NK-92 (cell line): ENCODE measurements around the gene SLIT3.

Experiments
- DNase-seq: peaks from one replicate; lab custom pipeline; 2025; ENCODE audit not compliant: unreplicated experiment; lab: John Stamatoyannopoulos, UW

Gene SLIT3

GRCh38 chr5:169299663-169300467 lies 1.1 kb downstream of the SLIT3 start:
- DNase-seq = no peak

GRCh38 chr5:169299191-169299662 lies 1.7 kb downstream of the SLIT3 start:
- no peak for DNase-seq

GRCh38 chr5:169298193-169298592 lies 2.7 kb downstream of the SLIT3 start:
- no peak for DNase-seq

- no peak for DNase-seq
Observed at GRCh38 chr5:169296419-169297143, 4.4 kb downstream of the SLIT3 start.

DNA sequence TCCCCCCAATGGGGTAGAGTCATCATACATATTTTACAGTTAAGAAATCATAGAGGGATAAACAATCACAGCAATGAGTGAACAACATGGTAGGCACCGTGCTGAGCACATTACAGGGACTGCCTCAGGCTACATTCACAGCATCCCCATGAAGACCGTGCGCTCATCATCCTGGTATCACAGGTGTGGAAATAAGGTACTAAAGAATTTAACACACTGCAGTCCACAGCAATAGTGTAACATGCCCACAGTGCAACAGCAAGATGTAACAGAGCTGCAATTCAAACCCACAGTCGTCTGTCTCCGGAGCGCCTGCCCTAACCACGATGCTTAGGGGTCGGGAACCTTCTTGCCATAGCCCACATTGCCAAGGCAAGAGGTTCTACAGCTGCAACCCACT lies 5.6 kb downstream of the SLIT3 start:
- no peak for DNase-seq

DNA sequence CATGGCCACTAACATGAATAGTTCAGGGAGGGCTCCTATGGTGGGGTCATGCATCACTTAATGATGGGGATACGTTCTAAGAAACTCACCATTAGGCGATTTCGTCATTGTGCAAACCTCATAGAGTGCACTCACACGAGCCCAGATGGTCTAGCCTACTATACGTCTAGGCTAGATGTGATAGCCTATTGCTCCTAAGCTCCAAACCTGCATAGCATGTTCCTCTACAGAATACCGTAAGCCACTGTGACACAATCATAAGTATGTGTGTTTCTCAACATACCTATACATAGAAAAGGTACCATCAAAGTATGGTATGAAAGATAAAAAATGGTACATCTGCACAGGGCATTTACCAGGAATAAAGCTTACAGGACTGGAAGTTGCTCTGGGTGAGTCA lies 6.3 kb downstream of the SLIT3 start:
- no peak for DNase-seq

GRCh38 chr5:169291877-169292276 lies 9.1 kb downstream of the SLIT3 start:
- DNase-seq = no peak

DNA sequence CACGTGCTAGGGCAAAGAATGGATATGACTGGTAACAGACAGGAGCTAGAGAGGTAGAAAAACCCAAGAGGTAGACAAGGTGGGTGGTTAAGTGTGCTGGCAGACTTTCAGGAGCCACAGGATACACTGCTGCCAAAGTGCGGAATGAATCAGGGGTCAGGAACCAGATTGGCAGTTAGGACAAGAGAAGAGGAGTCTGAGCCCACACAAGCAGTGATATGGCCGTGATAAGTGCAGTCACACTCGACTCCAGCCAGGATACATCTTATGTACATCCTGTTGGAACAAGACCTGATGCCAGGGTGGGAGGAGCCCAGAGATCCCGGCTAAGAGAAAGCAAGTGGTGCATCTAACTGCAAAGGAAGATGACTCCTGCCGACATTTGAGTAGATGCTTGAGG lies 10.0 kb downstream of the SLIT3 start:
- DNase-seq = no peak

DNA sequence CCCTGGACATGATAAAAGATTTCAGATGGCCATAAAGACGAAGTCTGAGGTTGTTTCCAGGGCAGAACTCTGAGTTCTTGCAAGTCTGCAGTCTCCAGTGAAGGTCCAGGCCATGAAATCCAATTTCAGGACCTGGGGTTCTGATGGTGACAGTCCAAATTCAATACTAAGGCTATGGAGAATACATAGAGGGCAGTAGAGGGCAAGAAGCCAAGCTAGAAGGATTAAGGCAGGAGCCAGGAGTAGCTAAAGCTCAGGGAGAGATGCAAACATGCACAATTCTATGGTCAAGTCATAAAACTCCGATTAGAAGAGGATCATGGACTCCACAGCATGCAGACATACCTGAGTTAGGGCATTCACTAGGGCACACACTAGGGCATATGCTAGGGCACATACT lies 11.4 kb downstream of the SLIT3 start:
- DNase-seq = no peak

- no peak for DNase-seq
Observed at GRCh38 chr5:169288066-169288930, 12.6 kb downstream of the SLIT3 start.

DNA sequence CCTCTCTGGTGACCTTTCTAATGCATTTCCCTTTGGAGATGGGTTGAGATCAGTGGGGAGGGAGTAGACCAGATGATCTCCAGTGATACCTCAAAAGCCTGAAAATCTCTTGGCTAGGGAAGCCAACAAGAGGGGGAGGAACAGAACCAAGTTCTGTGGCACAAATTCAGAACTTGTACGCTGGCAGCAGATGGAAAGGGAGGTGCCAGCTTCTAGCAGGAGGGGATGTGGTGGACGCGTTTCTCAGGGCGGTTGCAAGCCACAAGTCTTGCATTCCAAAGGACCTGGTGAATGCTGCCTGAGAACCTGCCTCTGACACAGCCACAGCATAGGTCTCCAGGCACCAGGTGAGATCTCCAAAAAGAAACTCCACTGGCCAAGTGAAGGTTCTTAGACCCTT lies 13.4 kb downstream of the SLIT3 start:
- DNase-seq = no peak

DNA sequence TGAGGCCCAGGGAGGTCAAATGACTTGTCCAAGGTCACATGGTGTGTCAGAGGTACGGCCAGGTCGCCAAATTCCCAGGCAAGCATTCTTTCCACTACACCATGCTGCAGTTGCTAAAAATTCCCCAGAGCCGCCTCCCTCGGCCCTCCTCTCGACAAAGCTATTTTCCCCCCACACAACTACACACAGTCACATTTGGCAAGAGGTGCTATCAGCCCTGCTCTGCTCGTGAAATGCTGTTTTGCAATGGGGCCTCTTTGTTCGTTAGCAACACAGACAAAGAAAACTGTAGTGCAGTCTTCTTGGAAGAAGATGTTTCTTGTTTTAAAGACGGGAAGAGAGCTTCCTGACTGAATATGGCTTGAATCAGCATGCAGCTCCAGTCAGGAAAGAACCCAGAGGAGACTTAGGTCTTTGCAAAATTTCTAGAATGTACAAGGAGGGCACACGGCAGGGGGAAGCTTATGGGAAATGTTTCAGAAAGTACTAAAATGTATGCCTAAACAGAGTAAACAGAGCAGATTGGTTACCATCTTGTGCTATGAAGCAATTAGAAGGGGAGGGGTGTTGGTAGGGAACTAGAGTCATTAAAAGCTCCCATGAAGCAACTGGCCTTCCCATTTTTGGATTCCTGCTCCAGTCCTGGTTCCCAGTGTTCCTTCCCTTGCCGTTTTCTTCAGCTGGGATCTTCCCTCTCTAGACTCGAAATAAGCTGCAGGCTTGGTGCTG lies 14.2 kb downstream of the SLIT3 start:
- no peak for DNase-seq

GRCh38 chr5:169283887-169284286 lies 17.1 kb downstream of the SLIT3 start:
- no peak for DNase-seq

DNA sequence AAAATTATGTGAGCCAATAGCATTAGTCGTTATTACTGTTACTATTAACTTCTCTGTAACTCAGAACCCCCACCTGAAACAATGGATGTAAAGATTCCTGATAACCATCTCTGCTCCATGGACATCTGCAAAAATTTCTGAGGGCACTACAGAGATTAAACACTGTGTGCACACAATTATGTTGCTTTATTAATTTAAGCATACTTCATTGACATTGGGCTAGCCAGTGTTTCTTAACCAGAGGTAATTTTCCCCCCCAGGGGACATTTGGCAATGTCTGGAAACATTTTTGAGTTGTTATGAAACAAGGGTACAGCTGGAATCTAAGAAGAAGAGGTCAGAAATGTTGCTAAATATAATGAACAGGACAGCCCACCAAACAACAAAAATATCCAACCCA lies 19.3 kb downstream of the SLIT3 start:
- no peak for DNase-seq

GRCh38 chr5:169280696-169281095 lies 20.2 kb downstream of the SLIT3 start:
- DNase-seq = no peak

DNA sequence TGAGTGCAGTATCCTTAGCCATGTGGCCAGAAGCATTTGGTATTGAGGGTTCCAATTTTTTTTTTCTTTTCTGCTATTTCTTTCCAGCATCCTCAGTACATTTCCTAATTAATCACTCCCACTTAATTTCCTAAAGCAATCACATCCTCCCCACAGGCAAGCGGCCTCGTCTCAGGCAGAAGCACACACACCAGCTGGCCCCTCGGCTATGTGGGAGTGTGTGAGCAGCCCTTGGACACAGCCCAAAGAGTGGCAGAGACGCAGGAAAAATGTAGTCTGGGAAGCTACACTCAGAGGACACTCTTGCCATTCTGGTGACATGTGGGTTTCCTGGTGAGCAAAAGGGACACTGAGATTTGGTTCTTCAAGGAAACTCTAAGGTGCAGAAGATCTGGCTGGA lies 20.7 kb downstream of the SLIT3 start:
- DNase-seq = no peak

DNA sequence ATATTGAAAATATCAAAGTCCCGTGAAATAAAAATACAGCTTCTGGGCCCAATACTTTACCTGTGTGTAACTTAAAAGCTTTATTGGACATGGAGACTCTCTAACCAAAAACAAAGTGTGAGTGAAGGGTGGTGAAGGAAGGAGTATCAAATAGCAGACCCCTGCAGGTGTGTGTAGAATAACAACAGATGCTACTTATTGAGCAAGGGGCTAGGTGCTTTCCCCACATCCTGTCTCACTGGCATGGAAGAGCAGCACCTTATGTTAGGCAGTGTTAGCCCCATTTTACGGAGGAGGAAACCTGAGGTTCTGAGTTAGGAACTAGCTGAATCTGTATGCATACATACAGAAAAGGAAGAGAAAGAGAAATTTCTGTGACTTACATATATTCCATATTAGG lies 21.8 kb downstream of the SLIT3 start:
- DNase-seq = no peak

DNA sequence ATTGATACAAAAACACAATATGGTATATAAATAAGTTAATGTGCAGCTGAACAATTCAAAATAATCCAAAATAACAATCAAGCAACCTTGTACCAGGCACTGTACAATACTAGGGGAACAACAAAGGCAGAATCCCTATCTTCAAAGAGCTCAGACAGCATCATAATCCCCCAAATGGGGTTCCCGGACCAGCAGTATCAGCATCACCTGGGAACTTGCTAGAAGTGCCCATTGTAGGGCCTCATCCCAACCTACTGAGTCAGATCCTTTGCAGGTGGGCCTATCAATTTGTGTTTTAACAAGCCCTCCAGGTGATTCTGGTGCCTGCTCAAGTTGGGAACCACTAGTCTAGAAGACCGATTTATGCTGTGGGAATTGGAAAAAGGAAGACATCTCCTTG lies 27.1 kb downstream of the SLIT3 start:
- no peak for DNase-seq

DNA sequence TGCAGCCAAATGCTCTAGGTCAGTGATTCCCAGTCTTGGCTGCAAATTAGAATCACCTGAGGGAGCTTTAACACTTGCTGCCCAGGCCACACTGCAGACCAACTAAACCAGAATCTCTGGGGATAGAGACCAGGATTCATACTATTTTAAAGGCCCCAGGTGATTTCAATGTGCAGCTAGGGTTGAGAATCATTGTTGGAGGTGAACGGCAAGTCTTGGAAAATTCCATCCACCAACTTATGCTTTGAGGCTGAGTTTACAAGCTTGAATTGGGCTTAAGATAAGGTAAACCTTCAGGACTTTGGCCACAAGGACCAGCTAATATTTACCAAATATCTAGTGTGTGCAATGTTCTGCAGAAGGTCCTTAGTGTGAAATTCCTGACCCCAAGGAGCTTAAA lies 27.5 kb downstream of the SLIT3 start:
- no peak for DNase-seq

GRCh38 chr5:169272731-169273427 lies 28.1 kb downstream of the SLIT3 start:
- DNase-seq = no peak
